ENCODE measurements around the gene SPTBN1. TPM values are rescaled to one million over a fixed set of nuclear protein-coding genes. Genes with fewer than 3 reads are reported as not detected.

Gene SPTBN1
- total and polyA plus RNA-seq, 2 experiments from 2014 or later = 58.1 to 204 TPM

DNA sequence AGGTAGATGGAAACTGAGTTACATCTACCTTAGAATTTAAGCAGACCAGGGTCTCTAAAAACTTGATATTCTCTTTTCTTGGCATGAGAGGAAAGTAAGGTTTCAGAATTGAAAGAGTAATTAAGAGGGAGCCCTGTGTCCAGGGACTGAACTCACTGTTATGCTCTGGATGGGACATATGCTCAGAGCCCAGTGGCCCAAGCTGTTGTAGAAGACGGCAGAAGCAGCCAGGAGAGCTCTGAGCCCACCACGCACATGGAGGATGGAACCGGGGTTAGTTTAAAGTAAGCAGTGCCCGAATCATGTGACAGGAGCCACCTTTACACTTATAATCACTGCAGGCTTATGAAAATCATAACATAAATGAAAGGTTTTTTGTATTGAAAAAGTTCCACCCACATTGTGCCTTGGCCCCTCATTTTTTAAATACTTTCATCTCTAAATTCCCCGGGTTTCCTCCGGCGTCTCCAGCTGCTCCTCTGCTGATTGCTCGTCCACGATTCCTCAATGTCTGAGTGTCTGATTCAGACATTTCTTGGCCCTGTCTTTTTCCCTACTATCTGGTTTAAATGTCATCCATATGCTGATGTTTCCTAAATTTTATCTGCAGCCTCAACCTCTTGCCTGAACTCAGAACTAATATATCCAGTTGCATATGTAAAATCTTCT, 36.1 kb upstream of the SPTBN1 start (continued):
- TF ChIP-seq, protein P1, sequence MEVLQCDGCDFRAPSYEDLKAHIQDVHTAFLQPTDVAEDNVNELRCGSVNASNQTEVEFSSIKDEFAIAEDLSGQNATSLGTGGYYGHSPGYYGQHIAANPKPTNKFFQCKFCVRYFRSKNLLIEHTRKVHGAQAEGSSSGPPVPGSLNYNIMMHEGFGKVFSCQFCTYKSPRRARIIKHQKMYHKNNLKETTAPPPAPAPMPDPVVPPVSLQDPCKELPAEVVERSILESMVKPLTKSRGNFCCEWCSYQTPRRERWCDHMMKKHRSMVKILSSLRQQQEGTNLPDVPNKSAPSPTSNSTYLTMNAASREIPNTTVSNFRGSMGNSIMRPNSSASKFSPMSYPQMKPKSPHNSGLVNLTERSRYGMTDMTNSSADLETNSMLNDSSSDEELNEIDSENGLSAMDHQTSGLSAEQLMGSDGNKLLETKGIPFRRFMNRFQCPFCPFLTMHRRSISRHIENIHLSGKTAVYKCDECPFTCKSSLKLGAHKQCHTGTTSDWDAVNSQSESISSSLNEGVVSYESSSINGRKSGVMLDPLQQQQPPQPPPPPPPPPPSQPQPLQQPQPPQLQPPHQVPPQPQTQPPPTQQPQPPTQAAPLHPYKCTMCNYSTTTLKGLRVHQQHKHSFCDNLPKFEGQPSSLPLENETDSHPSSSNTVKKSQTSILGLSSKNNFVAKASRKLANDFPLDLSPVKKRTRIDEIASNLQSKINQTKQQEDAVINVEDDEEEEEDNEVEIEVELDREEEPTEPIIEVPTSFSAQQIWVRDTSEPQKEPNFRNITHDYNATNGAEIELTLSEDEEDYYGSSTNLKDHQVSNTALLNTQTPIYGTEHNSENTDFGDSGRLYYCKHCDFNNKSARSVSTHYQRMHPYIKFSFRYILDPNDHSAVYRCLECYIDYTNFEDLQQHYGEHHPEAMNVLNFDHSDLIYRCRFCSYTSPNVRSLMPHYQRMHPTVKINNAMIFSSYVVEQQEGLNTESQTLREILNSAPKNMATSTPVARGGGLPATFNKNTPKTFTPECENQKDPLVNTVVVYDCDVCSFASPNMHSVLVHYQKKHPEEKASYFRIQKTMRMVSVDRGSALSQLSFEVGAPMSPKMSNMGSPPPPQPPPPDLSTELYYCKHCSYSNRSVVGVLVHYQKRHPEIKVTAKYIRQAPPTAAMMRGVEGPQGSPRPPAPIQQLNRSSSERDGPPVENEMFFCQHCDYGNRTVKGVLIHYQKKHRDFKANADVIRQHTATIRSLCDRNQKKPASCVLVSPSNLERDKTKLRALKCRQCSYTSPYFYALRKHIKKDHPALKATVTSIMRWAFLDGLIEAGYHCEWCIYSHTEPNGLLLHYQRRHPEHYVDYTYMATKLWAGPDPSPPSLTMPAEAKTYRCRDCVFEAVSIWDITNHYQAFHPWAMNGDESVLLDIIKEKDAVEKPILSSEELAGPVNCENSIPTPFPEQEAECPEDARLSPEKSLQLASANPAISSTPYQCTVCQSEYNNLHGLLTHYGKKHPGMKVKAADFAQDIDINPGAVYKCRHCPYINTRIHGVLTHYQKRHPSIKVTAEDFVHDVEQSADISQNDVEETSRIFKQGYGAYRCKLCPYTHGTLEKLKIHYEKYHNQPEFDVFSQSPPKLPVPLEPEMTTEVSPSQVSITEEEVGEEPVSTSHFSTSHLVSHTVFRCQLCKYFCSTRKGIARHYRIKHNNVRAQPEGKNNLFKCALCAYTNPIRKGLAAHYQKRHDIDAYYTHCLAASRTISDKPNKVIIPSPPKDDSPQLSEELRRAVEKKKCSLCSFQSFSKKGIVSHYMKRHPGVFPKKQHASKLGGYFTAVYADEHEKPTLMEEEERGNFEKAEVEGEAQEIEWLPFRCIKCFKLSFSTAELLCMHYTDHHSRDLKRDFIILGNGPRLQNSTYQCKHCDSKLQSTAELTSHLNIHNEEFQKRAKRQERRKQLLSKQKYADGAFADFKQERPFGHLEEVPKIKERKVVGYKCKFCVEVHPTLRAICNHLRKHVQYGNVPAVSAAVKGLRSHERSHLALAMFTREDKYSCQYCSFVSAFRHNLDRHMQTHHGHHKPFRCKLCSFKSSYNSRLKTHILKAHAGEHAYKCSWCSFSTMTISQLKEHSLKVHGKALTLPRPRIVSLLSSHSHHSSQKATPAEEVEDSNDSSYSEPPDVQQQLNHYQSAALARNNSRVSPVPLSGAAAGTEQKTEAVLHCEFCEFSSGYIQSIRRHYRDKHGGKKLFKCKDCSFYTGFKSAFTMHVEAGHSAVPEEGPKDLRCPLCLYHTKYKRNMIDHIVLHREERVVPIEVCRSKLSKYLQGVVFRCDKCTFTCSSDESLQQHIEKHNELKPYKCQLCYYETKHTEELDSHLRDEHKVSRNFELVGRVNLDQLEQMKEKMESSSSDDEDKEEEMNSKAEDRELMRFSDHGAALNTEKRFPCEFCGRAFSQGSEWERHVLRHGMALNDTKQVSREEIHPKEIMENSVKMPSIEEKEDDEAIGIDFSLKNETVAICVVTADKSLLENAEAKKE (CRISPR knock-in tag; IDR thresholded peaks at IDR 0.05) = no peak
- TF ChIP-seq ETS1 (IDR thresholded peaks at IDR 0.05) (no peak), ZNF331 (CRISPR knock-in tag; IDR thresholded peaks at IDR 0.05; ENCODE audit: low read depth) (no peak), STAT1 (IDR thresholded peaks at IDR 0.05; ENCODE audit: unreplicated experiment) (no peak)

DNA sequence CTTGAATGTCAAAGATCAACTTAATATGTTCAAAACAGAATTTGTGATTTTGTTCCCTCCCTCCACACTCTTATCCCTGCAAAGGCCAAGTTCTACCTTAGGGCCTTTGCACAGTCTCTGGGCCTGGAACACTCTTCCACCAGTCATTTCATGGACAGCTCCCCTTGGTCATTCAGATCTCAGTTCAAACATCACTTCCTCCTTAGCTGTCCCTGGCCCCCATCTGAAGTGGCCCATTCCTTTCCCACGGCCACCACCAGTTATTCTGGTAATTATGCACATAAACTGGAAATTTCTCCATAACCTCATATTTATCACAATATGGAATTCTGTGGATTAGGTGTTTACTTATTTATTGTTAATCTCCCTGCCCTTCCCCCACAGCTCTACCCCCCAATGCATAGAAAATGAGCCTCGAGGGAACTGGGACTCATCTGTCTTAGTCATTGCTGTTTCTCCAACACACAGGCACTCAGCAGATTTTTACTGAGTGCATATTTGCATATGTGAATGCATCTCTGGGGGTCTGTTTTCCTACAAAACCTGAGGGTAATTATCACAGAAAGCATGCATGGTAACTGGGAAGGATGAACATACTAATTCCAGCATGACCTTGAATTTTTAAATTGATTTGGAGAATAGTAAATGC, 35.5 kb upstream of the SPTBN1 start:
- H3K27me3 Mint-ChIP-seq (ENCODE audit: insufficient read depth, low read depth, poor library complexity) = peaks cover 1% of the 10 kb centered on the region
- Histone ChIP-seq H2AFZ (no peak overlapping the region), H3K4me1 (ENCODE audit: insufficient read depth) (no peaks in the 10 kb centered on the region), H3K27ac (ENCODE audit: low read depth) (no peak overlapping the region), H3F3A (replicated peaks; ENCODE audit: low read depth) (no peaks in the 10 kb centered on the region), H3K4me2 (no peak overlapping the region), H3K79me2 (replicated peaks; ENCODE audit: insufficient read depth) (no peaks in the 10 kb centered on the region), H3K9me2 (ENCODE audit: insufficient read depth) (no peaks in the 10 kb centered on the region; the same call in 1 of the 2 replicates), H3K4me3 (no peak overlapping the region), H3K27me3 (ENCODE audit: insufficient read depth) (no peaks in the 10 kb centered on the region), H3K36me3 (ENCODE audit: insufficient read depth) (no peaks in the 10 kb centered on the region), H4K20me1 (replicated peaks; ENCODE audit: insufficient read depth) (no peaks in the 10 kb centered on the region)
- DNase-seq (ENCODE audit: low spot score) (no peak), ATAC-seq (no peak)
- H3K4me3 Mint-ChIP-seq = no peak overlapping the region
- H3K4me1 Mint-ChIP-seq = peaks cover 14% of the 10 kb centered on the region
- H3K9me3 Mint-ChIP-seq = peaks cover 3% of the 10 kb centered on the region; the same call in 1 of the 3 replicates
- H3K27ac Mint-ChIP-seq = peak overlapping the region; percentile 39; the same call in 1 of the 2 replicates
- no peaks in the 10 kb centered on the region for H3K36me3 Mint-ChIP-seq (ENCODE audit: low read depth)
- no peak for TF ChIP-seq ZNF114 (CRISPR knock-in tag; IDR thresholded peaks at IDR 0.05)
- TF ChIP-seq ETS1 (IDR thresholded peaks at IDR 0.05) = no peak
- TF ChIP-seq, protein P1 (CRISPR knock-in tag; IDR thresholded peaks at IDR 0.05) = no peak

Data from GM23338 (cell line).